Body of pancreas (tissue), 4 donors: ENCODE measurements around the gene GP9.
"Not testable (repeated sequence)": the region's sequence is repeated elsewhere in the genome, so short reads cannot be mapped to it uniquely, and the experiment has no call there.

Experiments
- CTCF ChIP-seq, 7 experiments: fragments of 450-650 bp in 4 of 7; fragments of 200-600 bp in 3 of 7; sonication (generic) in 3 of 7; IDR thresholded peaks; one replicate each; pipeline ENCODE4 v1.5.1; 2016 to 2019; ENCODE audit warnings: antibody characterized with exemption in 7 of 7
- POLR2A ChIP-seq, 3 donors: fragments of 450-650 bp; IDR thresholded peaks; one replicate each; pipeline ENCODE4 v1.6.1; 2016; ENCODE audit warnings: antibody characterized with exemption in 3 of 3, mild to moderate bottlenecking in 2 of 3

GRCh38 chr3:129088312-129088711 is 27.7 kb downstream of the GP9 start:
- not testable (repeated sequence) for TF ChIP-seq CTCF, POLR2A (IDR thresholded peaks at IDR 0.05)
